Panc1 (cell line): ENCODE measurements around the gene TEN1. TPM values are rescaled to one million over a fixed set of nuclear protein-coding genes. Genes with fewer than 3 reads are reported as not detected.

Experiments used
- ATAC-seq: fragments of 200-7000 bp; cut with Tn5 transposase; 2 replicates; pipeline ENCODE4 v1.9.1; 2020; ENCODE audit warnings: mild to moderate bottlenecking, moderate library complexity
- BruUV-seq: library from RNA; stranded (reverse); fragments of 400-500 nt; replicated peaks from 2 replicates; lab custom pipeline; 2021; lab: Mats Ljungman, UMichigan
- CTCF ChIA-PET: fragments of 300-600 bp; sonication (Branson Sonifier 250); formaldehyde crosslinking; loops from one replicate; lab custom pipeline; 2022; ENCODE audit warnings: antibody characterized with exemption; lab: Charles Lee
- POLR2A ChIA-PET: fragments of 300-600 bp; sonication (Branson Sonifier 250); formaldehyde crosslinking; loops from one replicate; lab custom pipeline; 2022; ENCODE audit warnings: antibody characterized with exemption; lab: Charles Lee
- DNase-seq: peaks from one replicate; pipeline ENCODE4 v3.0.0-alpha.2; 2010; ENCODE audit warnings: low read depth, low spot score
- H3K27ac ChIP-seq: 2 replicates; pipeline ENCODE4 v1.5.1; 2011; ENCODE audit warnings: mild to moderate bottlenecking, low read length, inconsistent platforms
- H3K27me3 ChIP-seq: fragments of 200-500 bp; sonication (Bioruptor generic); 2 replicates; pipeline ENCODE4 v1.6.0; 2014; ENCODE audit warnings: low read length, inconsistent platforms; ENCODE audit not compliant: control insufficient read depth, insufficient read depth
- H3K36me3 ChIP-seq: fragments of 200-500 bp; sonication (Bioruptor generic); 2 replicates; pipeline ENCODE4 v1.5.1; 2014; ENCODE audit warnings: inconsistent platforms, mild to moderate bottlenecking, low read length, moderate library complexity; ENCODE audit not compliant: control insufficient read depth, insufficient read depth
- H3K4me1 ChIP-seq: 2 replicates; pipeline ENCODE4 v1.5.1; 2011; ENCODE audit warnings: inconsistent platforms, mild to moderate bottlenecking, low read length, moderate library complexity; ENCODE audit not compliant: control insufficient read depth, insufficient read depth
- H3K4me3 ChIP-seq, 2 experiments: 2 replicates each; pipeline ENCODE4 v1.5.1; 2011 to 2012; ENCODE audit warnings: low read depth in 2 of 2, low read length in 2 of 2, mild to moderate bottlenecking in 2 of 2, inconsistent platforms in 1 of 2, moderate library complexity in 1 of 2
- H3K9me3 ChIP-seq: fragments of 200-500 bp; sonication (Bioruptor generic); 2 replicates; pipeline ENCODE4 v1.5.1; 2014; ENCODE audit warnings: low read depth, mild to moderate bottlenecking, inconsistent platforms, low read length, moderate library complexity; ENCODE audit not compliant: control insufficient read depth, insufficient read depth
- CTCF ChIP-seq: fragments of 450-650 bp; IDR thresholded peaks from 2 replicates; pipeline ENCODE4 v1.5.1; 2017; ENCODE audit warnings: mild to moderate bottlenecking
- POLR2AphosphoS5 ChIP-seq: IDR thresholded peaks from 2 replicates; pipeline ENCODE4 v1.6.1; 2012; ENCODE audit warnings: mild to moderate bottlenecking, low read depth, low read length, moderate library complexity
- REST ChIP-seq, 2 experiments: IDR thresholded peaks; 2 replicates each; pipeline ENCODE4 v1.6.1; 2011 to 2012; ENCODE audit warnings: low read depth in 2 of 2, control low read depth in 1 of 2, low read length in 1 of 2, mild to moderate bottlenecking in 1 of 2, moderate library complexity in 1 of 2; ENCODE audit not compliant: insufficient read depth in 1 of 2
- SIN3A ChIP-seq: IDR thresholded peaks from 2 replicates; pipeline ENCODE4 v1.6.1; 2012; ENCODE audit warnings: low read depth, mild to moderate bottlenecking, low read length, moderate library complexity, borderline replicate concordance; ENCODE audit not compliant: insufficient read depth
- TCF7L2 ChIP-seq: IDR thresholded peaks from 2 replicates; pipeline ENCODE4 v1.6.1; 2011; ENCODE audit warnings: mild to moderate bottlenecking, low read depth, low read length, inconsistent platforms
- in situ Hi-C: cut with HindIII; loops from 2 replicates; pipeline ENCODE4 v1.10.0; 2016; ENCODE audit warnings: low sequenced_read_pairs, low pct_unique_long_range_greater_than_20kb
- intact Hi-C: fragments of 100-400 bp; cut with micrococcal nuclease; formaldehyde crosslinking; loops from one replicate; pipeline ENCODE4 v1.10.0; 2022; ENCODE audit not compliant: unreplicated experiment
- total RNA-seq: library from RNA; stranded (reverse); gene quantifications from one replicate; pipeline ENCODE4 v1.2.1, GENCODE V29; 2021; ENCODE audit not compliant: unreplicated experiment

TEN1 gene
- total RNA-seq, 1 experiment from 2014 or later: 41.3 TPM

- ATAC-seq: no peak
- Histone ChIP-seq H3K27ac (no peak overlapping the region), H3K27me3 (no peaks in the 10 kb centered on the region), H3K4me3 (no peak overlapping the region), H3K9me3 (no peaks in the 10 kb centered on the region), H3K4me1 (peaks cover 15% of the 10 kb centered on the region), H3K36me3 (no peaks in the 10 kb centered on the region)
- no peak for TF ChIP-seq CTCF
- intact Hi-C loops (no loop called here), in situ Hi-C loops (no loop called here)
- no TSS peak for BruUV-seq
- POLR2A ChIA-PET: no interaction called here
- no peak for DNase-seq
- CTCF ChIA-PET: interaction anchor here (0.6 to 1.8 kb wide), 3 partner anchors 9 to 103 kb away, joined by 3 to 8 read pairs (median 5); partner anchors contain the start of gene CDK3
Observed at GRCh38 chr17:76008630-76009425, 29.8 kb downstream of the TEN1 start.

- ChIA-PET POLR2A (no interaction called here), CTCF (interaction anchor here (0.6 to 1.8 kb wide), 2 partner anchors 9 to 102 kb away, joined by 3 to 8 read pairs; partner anchors contain the start of gene CDK3)
- Histone ChIP-seq H3K36me3 (no peaks in the 10 kb centered on the region), H3K27me3 (no peaks in the 10 kb centered on the region), H3K4me1 (peaks cover 15% of the 10 kb centered on the region), H3K4me3 (no peak overlapping the region), H3K9me3 (no peaks in the 10 kb centered on the region), H3K27ac (no peak overlapping the region)
- no peak for ATAC-seq
- in situ Hi-C loops (no loop called here), intact Hi-C loops (no loop called here)
- TF ChIP-seq TCF7L2: no peak
- no peak for TF ChIP-seq REST (IDR thresholded peaks at IDR 0.05; ENCODE audit: insufficient read depth in 1 of 2, low read depth in 2 of 2, low read length in 1 of 2)
- TF ChIP-seq SIN3A: no peak
- no peak for TF ChIP-seq CTCF
- no peak for TF ChIP-seq POLR2AphosphoS5
- DNase-seq: no peak
- BruUV-seq: TSS peak; percentile 82
Observed at GRCh38 chr17:76009447-76009846, 30.4 kb downstream of the TEN1 start.
